ENCODE results near the gene PYCR2. TPM values are rescaled to one million over a fixed set of nuclear protein-coding genes. Genes with fewer than 3 reads are reported as not detected.

The PYCR2 gene
- total RNA-seq, 2 donors from 2014 or later = 34.0 to 61.6 TPM

GRCh38 chr1:225873281-225873850 lies 50.7 kb downstream of the PYCR2 start:
- intact Hi-C loops (cut with DNase I) = no loop called here
- peaks cover 12% of the 10 kb centered on the region for H3K4me1 ChIP-seq
- no peak overlapping the region for H3K4me3 ChIP-seq
- no peak overlapping the region for H3K9ac ChIP-seq (ENCODE audit: low read depth in 2 of 2, low read length in 2 of 2)
- H3K27ac ChIP-seq = no peak overlapping the region
- no peak for DNase-seq
- H3K27me3 ChIP-seq = no peaks in the 10 kb centered on the region
- no peaks in the 10 kb centered on the region for H3K36me3 ChIP-seq
- TF ChIP-seq, protein P1, sequence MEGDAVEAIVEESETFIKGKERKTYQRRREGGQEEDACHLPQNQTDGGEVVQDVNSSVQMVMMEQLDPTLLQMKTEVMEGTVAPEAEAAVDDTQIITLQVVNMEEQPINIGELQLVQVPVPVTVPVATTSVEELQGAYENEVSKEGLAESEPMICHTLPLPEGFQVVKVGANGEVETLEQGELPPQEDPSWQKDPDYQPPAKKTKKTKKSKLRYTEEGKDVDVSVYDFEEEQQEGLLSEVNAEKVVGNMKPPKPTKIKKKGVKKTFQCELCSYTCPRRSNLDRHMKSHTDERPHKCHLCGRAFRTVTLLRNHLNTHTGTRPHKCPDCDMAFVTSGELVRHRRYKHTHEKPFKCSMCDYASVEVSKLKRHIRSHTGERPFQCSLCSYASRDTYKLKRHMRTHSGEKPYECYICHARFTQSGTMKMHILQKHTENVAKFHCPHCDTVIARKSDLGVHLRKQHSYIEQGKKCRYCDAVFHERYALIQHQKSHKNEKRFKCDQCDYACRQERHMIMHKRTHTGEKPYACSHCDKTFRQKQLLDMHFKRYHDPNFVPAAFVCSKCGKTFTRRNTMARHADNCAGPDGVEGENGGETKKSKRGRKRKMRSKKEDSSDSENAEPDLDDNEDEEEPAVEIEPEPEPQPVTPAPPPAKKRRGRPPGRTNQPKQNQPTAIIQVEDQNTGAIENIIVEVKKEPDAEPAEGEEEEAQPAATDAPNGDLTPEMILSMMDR (IDR thresholded peaks at IDR 0.05) = no peak
- no peaks in the 10 kb centered on the region for H3K9me3 ChIP-seq

GRCh38 chr1:225872075-225872430 lies 52.0 kb downstream of the PYCR2 start:
- no peak for DNase-seq
- H3K4me1 ChIP-seq = no peaks in the 10 kb centered on the region

GRCh38 chr1:225871359-225872074 lies 52.5 kb downstream of the PYCR2 start:
- intact Hi-C loops (cut with DNase I) = no loop called here
- Histone ChIP-seq H3K9ac (ENCODE audit: low read depth in 2 of 2, low read length in 2 of 2) (no peak overlapping the region), H3K27ac (no peak overlapping the region), H3K4me3 (no peak overlapping the region), H3K27me3 (no peaks in the 10 kb centered on the region), H3K9me3 (no peaks in the 10 kb centered on the region), H3K36me3 (no peaks in the 10 kb centered on the region), H3K4me1 (no peaks in the 10 kb centered on the region)
- no peak for DNase-seq
- TF ChIP-seq, protein P1 (IDR thresholded peaks at IDR 0.05) = no peak

More at GRCh38 chr1:225872075-225872430, 52.0 kb downstream of the PYCR2 start:
- Histone ChIP-seq H3K9me3 (no peaks in the 10 kb centered on the region), H3K27me3 (no peaks in the 10 kb centered on the region), H3K27ac (no peak overlapping the region), H3K9ac (ENCODE audit: low read depth in 2 of 2, low read length in 2 of 2) (no peak overlapping the region), H3K36me3 (no peaks in the 10 kb centered on the region), H3K4me3 (no peak overlapping the region)
- TF ChIP-seq, protein P1 (IDR thresholded peaks at IDR 0.05) = no peak
- intact Hi-C loops (cut with DNase I) = no loop called here

DNA sequence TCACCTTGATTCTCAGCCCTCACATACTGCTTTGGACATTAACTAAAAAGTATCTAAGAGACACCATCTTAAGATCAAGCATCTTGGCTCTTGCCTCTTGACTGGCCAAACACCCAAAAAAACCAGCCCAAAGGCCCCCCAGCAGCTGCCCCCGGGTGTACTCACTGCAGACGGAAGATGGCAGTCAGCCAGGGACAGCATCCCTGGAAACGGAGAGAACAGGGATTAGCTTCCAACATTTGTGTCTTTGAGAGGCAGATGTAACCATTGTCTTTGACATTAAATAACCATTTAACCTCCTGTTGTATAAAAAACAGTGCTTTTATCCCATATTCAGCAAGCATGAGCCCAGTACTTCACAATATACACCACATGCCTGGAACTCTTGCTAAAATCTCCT lies 53.1 kb downstream of the PYCR2 start:
- Histone ChIP-seq H3K36me3 (peaks cover 1% of the 10 kb centered on the region), H3K27me3 (no peaks in the 10 kb centered on the region), H3K4me1 (peaks cover under 1% of the 10 kb centered on the region), H3K4me3 (no peak overlapping the region), H3K9ac (ENCODE audit: low read depth in 2 of 2, low read length in 2 of 2) (no peak overlapping the region), H3K27ac (no peak overlapping the region), H3K9me3 (no peaks in the 10 kb centered on the region)
- no peak for DNase-seq
- intact Hi-C loops (cut with DNase I) = no loop called here
- TF ChIP-seq, protein P1 (IDR thresholded peaks at IDR 0.05) = no peak

Small RNA genes within 50 kb of the gene (microRNA-seq; reads per million reads assigned to microRNA genes)
- gene MIR6741 = not detected

Other genes starting within 250 kb of the PYCR2 start
- gene SRP9, start 146.4 kb downstream of the PYCR2 start, total RNA-seq = 100 to 1,000 TPM; 233 to 264 TPM
- 10 to 100 TPM; 58.0 to 61.9 TPM for gene EPHX1, start 114.1 kb downstream of the PYCR2 start, total RNA-seq
- 100 to 1,000 TPM; 124 to 165 TPM for gene TMEM63A, start 41.9 kb downstream of the PYCR2 start, total RNA-seq
- gene LEFTY1, start 35.1 kb downstream of the PYCR2 start, total RNA-seq = 100 to 1,000 TPM; 201 to 211 TPM
- under 1 TPM; 0.12 to 0.53 TPM for gene LEFTY2, start 17.0 kb upstream of the PYCR2 start, total RNA-seq
- gene SDE2, start 75.1 kb upstream of the PYCR2 start, total RNA-seq = 10 to 100 TPM; 12.9 to 19.8 TPM
- 100 to 1,000 TPM; 680 to 810 TPM for gene H3-3A, start 138.5 kb upstream of the PYCR2 start, total RNA-seq